SK-N-SH (cell line): ENCODE data around the gene HNRNPUL1. TPM values are rescaled to one million over a fixed set of nuclear protein-coding genes. Genes with fewer than 3 reads are reported as not detected.

ENCODE experiments used
- CTCF ChIA-PET: fragments of 300-600, 350-600 bp; formaldehyde crosslinking; extraction: SDS; loops from one replicate; lab custom pipeline; 2021; lab: Yijun Ruan, JAX
- POLR2A ChIA-PET: fragments of 350-600 bp; sonication (Branson Sonifier 250); formaldehyde crosslinking; extraction: SDS; loops from one replicate; lab custom pipeline; 2020; ENCODE audit warnings: antibody characterized with exemption, inconsistent platforms; lab: Yijun Ruan, JAX
- DNase-seq: peaks from one replicate; pipeline ENCODE4 v3.0.0; 2012
- H2AFZ ChIP-seq: fragments of 200-600 bp; sonication (generic); 2 replicates; pipeline ENCODE4 v1.8.1; 2016; ENCODE audit warnings: antibody characterized with exemption, mild to moderate bottlenecking, low read depth
- H3F3A ChIP-seq: fragments of 200-600 bp; sonication (generic); replicated peaks from 2 replicates; pipeline ENCODE3; 2016; ENCODE audit warnings: antibody characterized with exemption, mild to moderate bottlenecking; ENCODE audit not compliant: insufficient read depth
- H3K27ac ChIP-seq, 2 experiments: fragments of 200-500 bp in 1 of 2; fragments of 200-600 bp in 1 of 2; sonication (Bioruptor generic) in 1 of 2; sonication (generic), shearing (Covaris generic) in 1 of 2; 2 replicates each; pipeline versions ENCODE4 v1.5.1 to v1.6.1; 2014 to 2016; ENCODE audit warnings: low read depth in 2 of 2, inconsistent platforms in 1 of 2, low read length in 1 of 2, mild to moderate bottlenecking in 1 of 2, mixed read lengths in 1 of 2
- H3K27me3 ChIP-seq: fragments of 200-600 bp; sonication (generic), shearing (Covaris generic); 2 replicates; pipeline ENCODE4 v1.6.1; 2016; ENCODE audit warnings: mixed run types; ENCODE audit not compliant: insufficient read depth
- H3K36me3 ChIP-seq, 2 experiments: fragments of 200-500 bp in 1 of 2; fragments of 200-600 bp in 1 of 2; sonication (Bioruptor generic) in 1 of 2; sonication (generic) in 1 of 2; replicated peaks in 1 of 2; 2 replicates each; pipeline versions ENCODE3 to v1.5.1; 2014 to 2016; ENCODE audit warnings: low read length in 1 of 2, mild to moderate bottlenecking in 1 of 2; ENCODE audit not compliant: insufficient read depth in 2 of 2, control insufficient read depth in 1 of 2
- H3K4me1 ChIP-seq, 2 experiments: fragments of 200-500 bp in 1 of 2; fragments of 200-600 bp in 1 of 2; sonication (Bioruptor generic) in 1 of 2; sonication (generic), shearing (Covaris generic) in 1 of 2; 2 replicates each; pipeline versions ENCODE4 v1.5.1 to v1.6.1; 2014 to 2016; ENCODE audit warnings: low read depth in 1 of 2, low read length in 1 of 2, mixed run types in 1 of 2; ENCODE audit not compliant: insufficient read depth in 2 of 2, control insufficient read depth in 1 of 2
- H3K4me2 ChIP-seq: fragments of 200-600 bp; sonication (generic), shearing (Covaris generic); 2 replicates; pipeline ENCODE4 v1.6.1; 2017; ENCODE audit warnings: mixed run types
- H3K4me3 ChIP-seq, 2 experiments: fragments of 200-500 bp in 1 of 2; fragments of 200-600 bp in 1 of 2; sonication (Bioruptor generic) in 1 of 2; sonication (generic), shearing (Covaris generic) in 1 of 2; 2 replicates each; pipeline versions ENCODE4 v1.5.1 to v1.8.1; 2014 to 2016; ENCODE audit warnings: low read depth in 2 of 2, inconsistent platforms in 1 of 2, low read length in 1 of 2, mild to moderate bottlenecking in 1 of 2, mixed read lengths in 1 of 2, moderate library complexity in 1 of 2
- H3K79me2 ChIP-seq: fragments of 200-600 bp; sonication (generic); 2 replicates; pipeline ENCODE4 v1.8.1; 2017; ENCODE audit warnings: mild to moderate bottlenecking; ENCODE audit not compliant: insufficient read depth
- H3K9ac ChIP-seq: fragments of 200-600 bp; sonication (generic); 2 replicates; pipeline ENCODE4 v1.6.1; 2017; ENCODE audit warnings: mixed run types
- H3K9me2 ChIP-seq: fragments of 200-600 bp; sonication (generic); 2 replicates; pipeline ENCODE4 v1.6.1; 2017; ENCODE audit warnings: mixed run types
- H3K9me3 ChIP-seq: fragments of 200-600 bp; sonication (generic); 2 replicates; pipeline ENCODE4 v1.6.1; 2017; ENCODE audit warnings: mixed run types, mild to moderate bottlenecking, moderate library complexity
- H4K20me1 ChIP-seq: fragments of 200-600 bp; sonication (generic); 2 replicates; pipeline ENCODE4 v1.6.1; 2017; ENCODE audit warnings: mild to moderate bottlenecking, mixed run types; ENCODE audit not compliant: insufficient read depth
- FOXJ3 ChIP-seq: sonication (generic); formaldehyde crosslinking; IDR thresholded peaks from 2 replicates; pipeline ENCODE4 v1.5.1; 2020; ENCODE audit warnings: mild to moderate bottlenecking, missing genetic modification reagents
- GABPA ChIP-seq: IDR thresholded peaks from 2 replicates; pipeline ENCODE4 v1.4.0; 2012; ENCODE audit warnings: low read depth, mild to moderate bottlenecking
- GATA2 ChIP-seq: sonication (generic); formaldehyde crosslinking; IDR thresholded peaks from 2 replicates; pipeline ENCODE4 v1.5.0; 2020; ENCODE audit warnings: mild to moderate bottlenecking, missing genetic modification reagents
- NFIC ChIP-seq: IDR thresholded peaks from 2 replicates; pipeline ENCODE4 v1.4.0; 2012; ENCODE audit warnings: borderline replicate concordance
- REST ChIP-seq: IDR thresholded peaks from 2 replicates; pipeline ENCODE4 v1.6.1; 2012; ENCODE audit warnings: mild to moderate bottlenecking, low read depth, low read length, moderate library complexity
- RXRA ChIP-seq: IDR thresholded peaks from 2 replicates; pipeline ENCODE4 v1.4.0; 2012; ENCODE audit warnings: low read depth, mild to moderate bottlenecking, borderline replicate concordance
- SIN3A ChIP-seq: IDR thresholded peaks from 2 replicates; pipeline ENCODE4 v1.6.1; 2012; ENCODE audit warnings: low read depth, mild to moderate bottlenecking, low read length, moderate library complexity, borderline replicate concordance
- USF1 ChIP-seq: IDR thresholded peaks from 2 replicates; pipeline ENCODE4 v1.4.0; 2012; ENCODE audit warnings: low read depth, borderline replicate concordance
- YY1 ChIP-seq: IDR thresholded peaks from 2 replicates; pipeline ENCODE4 v1.4.0; 2012; ENCODE audit warnings: low read depth, mild to moderate bottlenecking
- WGBS: methylation state at CpG from one replicate; pipeline ENCODE4 v1.1.6; 2017; ENCODE audit warnings: low lambda C conversion rate; 5-methylcytosine and 5-hydroxymethylcytosine counted together
- polyA plus RNA-seq, 3 experiments: library from polyadenylated mRNA; depleted of rRNA; stranded (reverse); fragments of >200 nt; gene quantifications; 2 replicates each; pipeline ENCODE4 v1.2.3, GENCODE V29; 2012

HNRNPUL1 gene
- polyA plus RNA-seq, 1 of the 3 experiments (the other 2 are of a cell fraction), result 41.5 TPM

- 78% methylated on average over 22 of the region's 33 CpGs for WGBS
Observed at GRCh38 chr19:41327576-41328156, 63.5 kb downstream of the HNRNPUL1 start.

More at GRCh38 chr19:41327576-41328156, 63.5 kb downstream of the HNRNPUL1 start:
- peaks cover 5% of the 10 kb centered on the region; the same call in 1 of the 2 replicates for H4K20me1 ChIP-seq
- H2AFZ ChIP-seq, result no peak overlapping the region
- POLR2A ChIA-PET, result no interaction called here
- H3K9me3 ChIP-seq, result no peaks in the 10 kb centered on the region
- CTCF ChIA-PET, result interaction anchor here (0.8 kb wide), 1 partner anchor 20 kb away, joined by 3 read pairs; no protein-coding TSS in a partner anchor
- DNase-seq, result peak; percentile 44
- H3K79me2 ChIP-seq, result peaks cover 50% of the 10 kb centered on the region
- H3K27me3 ChIP-seq, result no peaks in the 10 kb centered on the region
- H3F3A ChIP-seq, result peaks cover 79% of the 10 kb centered on the region
- H3K4me2 ChIP-seq, result peak overlapping the region; percentile 82; the same call in 1 of the 2 replicates
- no peaks in the 10 kb centered on the region for H3K9me2 ChIP-seq
- peaks cover 39 to 46% of the 10 kb centered on the region in 2 experiments for H3K4me1 ChIP-seq
- no peak for TF ChIP-seq YY1
- no peak for TF ChIP-seq NFIC
- no peak for TF ChIP-seq RXRA
- no peak for TF ChIP-seq GABPA
- no peak for TF ChIP-seq GATA2 (CRISPR knock-in tag)
- no peak for TF ChIP-seq REST
- TF ChIP-seq FOXJ3 (CRISPR knock-in tag), result no peak
- TF ChIP-seq SIN3A, result no peak
- no peak for TF ChIP-seq USF1
- H3K4me3 ChIP-seq, result no peak overlapping the region
- H3K27ac ChIP-seq, result peak overlapping the region in 1 of 2 experiments; percentile 100; a peak in 2 of 4 replicates
- H3K36me3 ChIP-seq, result peaks cover 6 to 26% of the 10 kb centered on the region in 2 experiments
- H3K9ac ChIP-seq, result peak overlapping the region; percentile 2; the same call in 1 of the 2 replicates
